ENCODE data around the gene GSTA4. TPM values are rescaled to one million over a fixed set of nuclear protein-coding genes. Genes with fewer than 3 reads are reported as not detected.
"Not testable (repeated sequence)": the region's sequence is repeated elsewhere in the genome, so short reads cannot be mapped to it uniquely, and the experiment has no call there.

Gene GSTA4
- total RNA-seq, 2 experiments from 2014 or later: 18.5 to 22.3 TPM

DNA sequence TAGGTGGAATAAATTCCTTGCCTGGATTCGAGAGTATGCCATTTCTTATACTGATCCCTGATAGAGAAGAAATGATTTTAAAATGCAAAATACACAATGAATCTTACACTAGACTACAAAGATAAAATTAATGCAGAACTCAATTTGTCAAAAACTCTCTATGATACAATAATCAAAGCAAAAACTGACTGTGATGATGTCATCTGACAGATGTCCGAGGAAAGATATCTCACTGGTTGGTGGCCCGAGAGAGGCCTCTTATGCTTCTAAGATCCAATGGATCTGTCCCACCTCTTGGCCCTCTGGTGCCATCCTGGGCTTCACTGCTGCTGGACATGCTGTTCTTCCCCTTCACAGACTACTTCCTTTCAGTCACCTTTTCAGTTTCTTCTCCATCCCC is 14.4 kb upstream of the GSTA4 start:
- Mint-ChIP-seq H3K36me3 (peaks cover 28% of the 10 kb centered on the region), H3K4me1 (ENCODE audit: low read depth) (no peaks in the 10 kb centered on the region), H3K27me3 (no peaks in the 10 kb centered on the region), H3K9me3 (no peaks in the 10 kb centered on the region), H3K27ac (no peak overlapping the region), H3K4me3 (no peak overlapping the region)
- DNase-seq: no peak
- CTCF ChIA-PET: no interaction called here
- intact Hi-C loops (cut with micrococcal nuclease): no loop called here
- POLR2A ChIA-PET: no interaction called here

DNA sequence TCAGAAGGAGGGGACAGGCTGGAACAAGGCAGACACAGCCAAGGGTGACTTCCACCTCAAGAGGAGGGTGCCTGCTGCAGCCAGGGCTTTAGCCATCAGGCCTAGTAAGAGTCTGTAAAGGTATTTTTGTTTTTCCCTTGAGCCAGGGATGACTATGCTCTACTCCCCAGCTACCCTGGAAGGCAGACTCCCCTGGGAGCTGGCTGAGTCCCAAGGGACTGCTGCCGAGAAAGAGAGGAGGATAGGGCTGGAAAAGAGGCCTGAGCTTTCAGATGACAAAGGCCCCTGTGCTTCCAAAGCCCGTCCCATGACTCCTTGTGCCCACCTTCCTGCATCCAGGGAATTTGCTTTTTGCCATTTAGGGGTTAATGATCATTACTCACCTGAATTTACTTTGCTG is 14.0 kb upstream of the GSTA4 start:
- ChIA-PET CTCF (interaction anchor here (0.5 kb wide), 1 partner anchor 64 kb away, joined by 4 read pairs; no protein-coding TSS in a partner anchor), POLR2A (no interaction called here)
- peaks cover 28% of the 10 kb centered on the region for H3K36me3 Mint-ChIP-seq
- H3K4me3 Mint-ChIP-seq: no peak overlapping the region
- no peaks in the 10 kb centered on the region for H3K27me3 Mint-ChIP-seq
- H3K27ac Mint-ChIP-seq: no peak overlapping the region
- no peaks in the 10 kb centered on the region for H3K9me3 Mint-ChIP-seq
- no peaks in the 10 kb centered on the region for H3K4me1 Mint-ChIP-seq (ENCODE audit: low read depth)
- intact Hi-C loops (cut with micrococcal nuclease): no loop called here
- no peak for DNase-seq

DNA sequence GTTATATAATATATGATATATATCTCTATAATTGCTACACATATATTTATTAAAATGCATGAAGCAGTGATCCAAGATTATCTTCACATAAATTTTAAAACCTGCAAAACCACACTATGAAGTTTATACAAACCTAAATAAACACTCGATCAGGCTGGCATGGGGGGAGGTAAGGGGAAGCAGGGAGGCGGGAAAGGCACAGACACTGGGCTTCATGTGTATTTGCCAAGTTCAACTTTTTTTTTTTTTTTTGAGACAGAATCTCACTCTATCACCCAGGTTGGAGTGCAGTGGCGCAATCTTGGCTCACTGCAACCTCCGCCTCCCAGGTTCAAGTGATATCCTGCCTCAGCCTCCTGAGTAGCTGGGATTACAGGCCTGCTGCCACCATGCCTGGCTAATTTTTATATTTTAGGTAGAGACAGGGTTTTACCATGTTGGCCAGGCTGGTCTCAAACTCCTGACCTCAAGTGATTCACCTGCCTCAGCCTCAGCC is 13.2 kb upstream of the GSTA4 start:
- DNase-seq; H3K4me3 Mint-ChIP-seq; H3K9me3 Mint-ChIP-seq; intact Hi-C loops (cut with micrococcal nuclease); H3K27me3 Mint-ChIP-seq; POLR2A ChIA-PET; H3K27ac Mint-ChIP-seq; H3K4me1 Mint-ChIP-seq (ENCODE audit: low read depth); CTCF ChIA-PET: not testable (repeated sequence)
- H3K36me3 Mint-ChIP-seq: peaks cover 24% of the 10 kb centered on the region

DNA sequence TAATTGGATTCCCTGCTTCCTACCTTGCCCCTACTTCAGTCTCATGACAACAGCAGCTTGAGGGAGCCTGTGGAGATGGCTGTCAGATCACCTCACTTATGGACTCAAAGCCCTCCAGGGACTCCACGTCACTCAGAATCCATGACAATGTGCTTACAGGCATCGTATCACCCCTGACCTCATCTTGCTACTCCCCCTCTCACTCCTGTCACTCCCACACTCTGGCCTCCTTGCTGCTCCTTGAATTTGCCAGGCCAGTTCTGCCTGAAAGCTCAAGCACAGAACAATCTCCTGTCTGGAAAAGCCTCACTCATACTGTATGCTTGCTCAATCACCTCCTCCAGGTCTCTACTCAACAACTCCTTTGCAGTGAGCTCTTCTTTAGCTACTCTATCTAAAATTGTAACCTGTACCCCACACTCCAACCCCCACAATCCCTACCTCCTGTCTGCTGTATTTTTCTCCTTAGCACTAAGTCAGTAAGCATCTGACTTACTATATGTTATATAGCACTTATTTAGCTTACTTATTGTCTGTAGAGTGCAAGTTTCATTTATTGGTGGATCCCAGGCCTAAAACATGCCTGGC is 10.7 kb upstream of the GSTA4 start:
- Mint-ChIP-seq H3K4me3 (no peak overlapping the region), H3K27me3 (no peaks in the 10 kb centered on the region), H3K27ac (no peak overlapping the region), H3K4me1 (ENCODE audit: low read depth) (no peaks in the 10 kb centered on the region), H3K36me3 (peaks cover 18% of the 10 kb centered on the region), H3K9me3 (no peaks in the 10 kb centered on the region)
- ChIA-PET POLR2A (no interaction called here), CTCF (interaction anchor here (1.1 kb wide), 1 partner anchor 10 kb away, joined by 4 read pairs; no protein-coding TSS in a partner anchor)
- DNase-seq: no peak
- intact Hi-C loops (cut with micrococcal nuclease): no loop called here

DNA sequence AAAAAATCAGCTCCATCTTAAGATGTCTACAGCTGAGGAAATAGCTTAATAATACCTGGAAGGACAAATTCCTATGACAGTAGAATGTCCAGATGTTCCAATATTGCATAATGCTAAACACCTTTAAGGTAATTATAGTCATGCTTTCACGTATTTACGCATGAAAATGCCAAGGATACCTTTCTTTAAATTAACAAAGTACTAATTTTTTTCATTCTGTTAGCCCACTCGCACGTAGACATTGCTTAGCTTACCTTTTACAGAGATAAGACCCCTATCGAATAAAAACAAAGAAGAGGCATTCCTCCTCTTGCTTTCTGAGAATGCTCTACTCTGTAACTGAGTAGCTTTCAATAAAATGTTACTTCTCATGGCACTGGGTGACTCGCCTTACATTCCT is 4.4 kb upstream of the GSTA4 start:
- ChIA-PET CTCF (interaction anchor here (1.4 kb wide), 1 partner anchor 13 kb away, joined by 3 read pairs; no protein-coding TSS in a partner anchor), POLR2A (no interaction called here)
- DNase-seq: no peak
- Mint-ChIP-seq H3K36me3 (peaks cover 5% of the 10 kb centered on the region), H3K4me3 (no peak overlapping the region), H3K9me3 (peaks cover 3% of the 10 kb centered on the region), H3K27ac (no peak overlapping the region), H3K4me1 (ENCODE audit: low read depth) (peaks cover 16% of the 10 kb centered on the region), H3K27me3 (peaks cover 5% of the 10 kb centered on the region)
- intact Hi-C loops (cut with micrococcal nuclease): loop anchor here (5.0 to 10.0 kb wide), 9 partner anchors 97 to 712 kb away; partner anchors contain the start of genes GCLC, TMEM14A and TRAM2

DNA sequence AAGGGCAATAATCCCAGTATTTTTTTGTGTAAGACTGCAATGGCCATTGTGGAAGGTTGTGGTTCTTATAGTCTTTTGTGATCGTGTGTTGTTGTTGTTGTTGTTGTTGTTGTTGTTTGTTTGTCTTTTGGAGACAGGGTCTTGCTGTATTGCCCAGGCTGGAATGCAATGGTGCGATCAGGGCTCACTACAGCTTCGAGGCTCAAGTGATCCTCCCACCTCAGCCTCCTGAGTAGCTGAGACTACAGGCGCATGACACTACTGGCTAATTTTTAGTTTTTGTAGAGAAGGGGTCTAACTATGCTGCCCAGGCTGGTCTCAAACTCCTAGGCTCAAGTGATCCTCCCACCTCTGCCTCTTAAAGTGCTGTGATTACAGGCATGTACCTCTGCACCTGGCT is 3.5 kb upstream of the GSTA4 start:
- Mint-ChIP-seq H3K36me3 (peaks cover 5% of the 10 kb centered on the region), H3K9me3 (peaks cover 3% of the 10 kb centered on the region), H3K27me3 (peaks cover 5% of the 10 kb centered on the region), H3K4me3 (no peak overlapping the region), H3K27ac (no peak overlapping the region), H3K4me1 (ENCODE audit: low read depth) (peaks cover 17% of the 10 kb centered on the region)
- ChIA-PET CTCF (interaction anchor here (0.9 kb wide), 1 partner anchor 16 kb away, joined by 4 read pairs; no protein-coding TSS in a partner anchor), POLR2A (no interaction called here)
- no peak for DNase-seq
- intact Hi-C loops (cut with micrococcal nuclease): loop anchor here (5.0 to 10.0 kb wide), 9 partner anchors 96 to 711 kb away; partner anchors contain the start of genes GCLC, TMEM14A and TRAM2

DNA sequence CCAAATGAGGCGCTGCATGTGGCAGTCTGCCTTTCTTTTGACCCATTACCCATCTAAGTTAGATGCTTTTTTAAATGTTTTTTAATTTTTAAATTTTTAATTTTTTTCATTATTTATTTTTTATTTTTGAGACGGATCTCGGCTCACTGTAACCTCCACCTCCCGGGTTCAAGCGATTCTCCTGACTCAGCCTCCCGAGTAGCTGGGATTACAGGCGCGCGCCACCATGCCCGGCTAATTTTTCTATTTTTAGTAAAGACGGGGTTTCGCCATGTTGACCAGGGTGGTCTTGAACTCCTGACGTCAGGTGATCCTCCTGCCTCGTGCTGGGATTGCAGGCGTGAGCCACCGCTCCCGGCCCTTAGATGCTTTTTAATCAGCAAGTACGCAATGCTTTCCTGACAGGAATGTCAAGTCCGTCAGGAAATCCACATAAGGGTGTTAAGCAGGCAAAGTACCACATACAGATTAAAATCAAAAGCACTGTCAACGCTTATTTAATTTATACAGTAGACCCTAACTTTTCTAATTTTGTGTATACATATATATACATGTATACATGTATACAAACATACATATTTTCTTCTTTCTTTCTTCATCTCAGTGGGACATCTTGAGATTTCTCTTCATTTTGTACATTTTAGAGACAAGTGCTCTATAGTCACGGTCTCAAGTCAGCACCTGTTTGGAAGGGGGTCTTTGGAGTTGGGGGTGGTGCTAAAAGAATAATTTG is 995 bp upstream of the GSTA4 start:
- ChIA-PET POLR2A (interaction anchor here (1.0 to 2.2 kb wide), 4 partner anchors 11 to 70 kb away, joined by 3 to 15 read pairs (median 4); no protein-coding TSS in a partner anchor), CTCF (interaction anchor here (0.7 to 3.9 kb wide), 10 partner anchors 10 to 114 kb away, joined by 3 to 49 read pairs (median 4); partner anchors contain the start of gene FBXO9)
- H3K36me3 Mint-ChIP-seq: peaks cover 17% of the 10 kb centered on the region
- intact Hi-C loops (cut with micrococcal nuclease): loop anchor here (1.0 to 10.0 kb wide), 12 partner anchors 12 to 709 kb away; partner anchors contain the start of genes GCLC, TMEM14A and TRAM2
- peaks cover 3% of the 10 kb centered on the region for H3K9me3 Mint-ChIP-seq
- peak overlapping the region; percentile 95 for H3K4me3 Mint-ChIP-seq
- peak overlapping the region; percentile 99 for H3K27ac Mint-ChIP-seq
- peaks cover 5% of the 10 kb centered on the region for H3K27me3 Mint-ChIP-seq
- DNase-seq: peak; percentile 49
- peaks cover 31% of the 10 kb centered on the region for H3K4me1 Mint-ChIP-seq (ENCODE audit: low read depth)

DNA sequence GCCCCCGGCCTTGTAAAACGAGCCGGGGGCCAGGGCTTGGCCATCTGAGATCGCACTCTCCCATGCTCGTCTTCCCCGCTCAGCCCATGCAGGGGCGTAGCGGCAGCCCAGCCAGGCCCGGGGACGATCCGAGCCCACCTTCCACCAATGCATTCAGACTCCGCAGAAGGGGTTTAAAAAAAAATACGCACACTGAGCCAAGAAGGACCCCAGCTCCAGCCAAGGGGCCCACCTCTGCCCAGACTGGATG is 320 bp downstream of the GSTA4 start:
- ChIA-PET CTCF (interaction anchor here (0.6 to 3.9 kb wide), 8 partner anchors 11 to 179 kb away, joined by 3 to 49 read pairs (median 4); partner anchors contain the start of gene FBXO9), POLR2A (interaction anchor here (1.2 to 2.2 kb wide), 2 partner anchors 11 to 71 kb away, joined by 3 to 15 read pairs; no protein-coding TSS in a partner anchor)
- Mint-ChIP-seq H3K27me3 (peaks cover 10% of the 10 kb centered on the region), H3K36me3 (peaks cover 23% of the 10 kb centered on the region), H3K27ac (peak overlapping the region; percentile 99), H3K4me1 (ENCODE audit: low read depth) (peaks cover 44% of the 10 kb centered on the region), H3K9me3 (peaks cover 3% of the 10 kb centered on the region), H3K4me3 (peak overlapping the region; percentile 95)
- DNase-seq: peak; percentile 37
- intact Hi-C loops (cut with micrococcal nuclease): loop anchor here (1.0 to 10.0 kb wide), 12 partner anchors 10 to 707 kb away; partner anchors contain the start of genes GCLC, TMEM14A and TRAM2

DNA sequence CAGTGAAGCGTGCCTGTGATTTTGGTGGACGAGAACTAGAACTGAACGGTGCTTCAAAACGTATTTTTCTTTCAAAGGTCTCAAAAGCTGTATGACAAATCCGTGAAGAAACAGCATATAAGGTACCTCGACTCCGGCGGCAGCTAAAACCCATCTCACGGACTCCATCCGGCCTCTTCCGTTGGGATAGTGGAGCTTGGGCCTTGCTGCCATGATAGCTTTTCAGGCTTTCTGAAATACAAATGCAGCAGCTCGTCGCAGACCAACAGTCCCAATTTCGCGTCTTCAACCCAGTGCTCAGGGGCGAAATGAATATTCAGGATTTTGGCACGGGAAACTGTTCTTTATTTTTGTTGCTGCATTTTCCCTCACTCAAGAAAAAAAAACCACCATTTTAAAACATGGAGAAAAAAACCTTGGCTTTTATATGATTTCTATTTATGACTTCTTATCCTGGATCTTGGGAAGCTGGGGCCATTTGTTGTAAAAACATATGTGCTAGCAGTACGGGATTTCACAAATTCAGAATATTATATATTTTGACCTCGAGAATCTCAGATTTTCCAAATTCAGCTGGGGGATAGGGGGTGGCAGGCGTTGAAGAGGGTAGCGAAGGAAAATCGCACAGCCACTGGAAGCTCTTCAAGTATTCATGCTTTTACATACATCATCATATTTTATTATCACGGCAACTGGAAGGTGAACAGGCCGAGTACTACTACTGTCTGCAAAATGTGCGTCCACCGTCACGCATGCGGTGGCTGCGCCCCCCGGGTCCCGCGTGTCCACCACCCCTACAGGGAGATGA is 849 bp downstream of the GSTA4 start:
- ChIA-PET POLR2A (interaction anchor here (2.2 kb wide), 1 partner anchor 11 kb away, joined by 15 read pairs; no protein-coding TSS in a partner anchor), CTCF (interaction anchor here (0.6 to 3.9 kb wide), 7 partner anchors 11 to 178 kb away, joined by 3 to 49 read pairs (median 4); partner anchors contain the start of gene FBXO9)
- Mint-ChIP-seq H3K4me3 (peak overlapping the region; percentile 95), H3K9me3 (peaks cover 3% of the 10 kb centered on the region), H3K36me3 (peaks cover 23% of the 10 kb centered on the region), H3K27me3 (peaks cover 10% of the 10 kb centered on the region), H3K27ac (peak overlapping the region; percentile 99), H3K4me1 (ENCODE audit: low read depth) (peaks cover 49% of the 10 kb centered on the region)
- DNase-seq: no peak
- intact Hi-C loops (cut with micrococcal nuclease): loop anchor here (10.0 kb wide), 6 partner anchors 311 to 599 kb away; partner anchors contain the start of genes GCLC and TMEM14A

DNA sequence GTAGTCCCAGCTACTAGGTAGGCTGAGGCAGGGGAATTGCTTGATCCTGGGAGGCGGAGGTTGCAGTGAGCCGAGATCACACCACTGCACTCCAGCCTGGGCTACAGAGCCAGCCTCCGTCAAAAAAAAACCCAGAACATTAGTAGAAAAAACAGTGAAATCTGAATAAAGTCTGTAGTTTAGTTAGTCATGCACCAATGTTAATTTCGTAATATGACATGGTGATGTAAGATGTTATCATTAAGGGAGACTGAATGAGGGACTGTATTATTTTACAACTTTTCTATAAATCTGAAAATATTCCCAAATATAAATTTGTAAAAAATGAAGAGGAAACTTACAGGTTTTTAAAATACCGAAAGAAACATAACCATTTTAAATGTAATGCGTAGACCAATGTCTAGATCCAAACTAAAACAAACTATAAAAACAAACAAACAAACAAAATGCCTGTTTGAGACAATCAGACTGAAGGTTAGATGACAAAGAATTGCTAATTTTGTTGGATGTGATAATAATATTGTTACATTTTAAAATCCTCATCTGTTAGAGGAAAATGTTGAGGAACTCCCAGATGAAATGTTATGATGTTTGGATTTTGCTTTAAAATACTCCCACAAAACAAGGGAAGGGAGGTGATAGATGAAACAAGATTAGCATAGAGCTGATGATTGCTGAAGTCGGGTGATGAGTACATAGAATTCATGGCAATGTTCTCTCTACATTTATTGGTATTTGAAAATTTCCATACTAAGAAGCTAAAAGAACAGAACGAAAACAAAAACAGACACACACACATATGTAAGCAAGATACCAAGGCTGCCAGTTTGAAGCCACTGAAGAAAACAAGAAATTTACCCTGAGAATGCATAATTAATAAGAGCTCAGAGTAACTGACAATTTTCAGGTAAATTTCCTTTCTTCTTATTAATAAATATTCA is 1.8 kb downstream of the GSTA4 start:
- Mint-ChIP-seq H3K4me1 (ENCODE audit: low read depth) (peaks cover 54% of the 10 kb centered on the region), H3K4me3 (peak overlapping the region; percentile 95), H3K27ac (no peak overlapping the region), H3K27me3 (peaks cover 15% of the 10 kb centered on the region), H3K9me3 (peaks cover 3% of the 10 kb centered on the region), H3K36me3 (peaks cover 26% of the 10 kb centered on the region)
- CTCF ChIA-PET: interaction anchor here (3.9 kb wide), 1 partner anchor 10 kb away, joined by 49 read pairs; no protein-coding TSS in a partner anchor
- intact Hi-C loops (cut with micrococcal nuclease): loop anchor here (10.0 kb wide), 6 partner anchors 312 to 598 kb away; partner anchors contain the start of genes GCLC and TMEM14A
- DNase-seq: no peak
- POLR2A ChIA-PET: interaction anchor here (2.2 kb wide), 1 partner anchor 10 kb away, joined by 15 read pairs; no protein-coding TSS in a partner anchor
